Fibroblast of peridontal ligament (primary cell): ENCODE data around the gene PHACTR3.

Experiments
- DNase-seq: peaks from one replicate; pipeline ENCODE4 v3.0.0-alpha.2; 2010; ENCODE audit errors: extremely low read depth

The PHACTR3 gene

DNA sequence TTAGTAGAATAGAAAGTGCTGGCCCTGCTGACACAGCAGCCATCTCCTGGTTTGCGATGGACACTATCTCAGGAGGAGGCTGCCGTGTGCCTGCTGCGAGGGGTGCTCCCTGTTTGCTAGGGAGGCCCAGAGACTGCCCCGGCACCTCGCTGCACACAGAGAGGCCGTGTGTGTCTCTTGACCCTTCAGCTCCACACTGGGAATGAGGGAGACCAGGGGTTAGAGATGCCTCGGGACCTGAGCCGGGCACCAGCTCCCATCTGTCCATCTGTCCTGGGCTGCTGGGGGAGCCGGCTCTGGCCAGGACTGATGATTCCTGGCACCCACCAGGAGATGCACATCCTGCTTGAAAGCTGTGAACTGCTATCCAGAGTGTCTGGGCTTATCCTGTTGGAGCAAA, 18.2 kb downstream of the PHACTR3 start:
- no peak for DNase-seq

- no peak for DNase-seq
Observed at GRCh38 chr20:59623133-59623532, 18.8 kb downstream of the PHACTR3 start.

GRCh38 chr20:59623583-59623982, 19.2 kb downstream of the PHACTR3 start:
- no peak for DNase-seq

- no peak for DNase-seq
Observed at GRCh38 chr20:59624401-59624800, 20.1 kb downstream of the PHACTR3 start.

GRCh38 chr20:59625214-59625922, 21.0 kb downstream of the PHACTR3 start:
- DNase-seq: no peak

GRCh38 chr20:59627298-59627697, 23.0 kb downstream of the PHACTR3 start:
- DNase-seq: no peak

- DNase-seq: no peak
Observed at GRCh38 chr20:59628171-59628570, 23.8 kb downstream of the PHACTR3 start.

GRCh38 chr20:59629141-59630045, 25.1 kb downstream of the PHACTR3 start:
- DNase-seq: no peak

GRCh38 chr20:59630526-59630925, 26.2 kb downstream of the PHACTR3 start:
- DNase-seq: no peak

GRCh38 chr20:59631751-59632540, 27.6 kb downstream of the PHACTR3 start:
- DNase-seq: no peak

GRCh38 chr20:59632541-59633113, 28.3 kb downstream of the PHACTR3 start:
- no peak for DNase-seq

- DNase-seq: no peak
Observed at GRCh38 chr20:59633656-59634251, 29.4 kb downstream of the PHACTR3 start.

- no peak for DNase-seq
Observed at GRCh38 chr20:59634435-59635005, 30.2 kb downstream of the PHACTR3 start.

GRCh38 chr20:59636766-59637370, 32.5 kb downstream of the PHACTR3 start:
- no peak for DNase-seq

DNA sequence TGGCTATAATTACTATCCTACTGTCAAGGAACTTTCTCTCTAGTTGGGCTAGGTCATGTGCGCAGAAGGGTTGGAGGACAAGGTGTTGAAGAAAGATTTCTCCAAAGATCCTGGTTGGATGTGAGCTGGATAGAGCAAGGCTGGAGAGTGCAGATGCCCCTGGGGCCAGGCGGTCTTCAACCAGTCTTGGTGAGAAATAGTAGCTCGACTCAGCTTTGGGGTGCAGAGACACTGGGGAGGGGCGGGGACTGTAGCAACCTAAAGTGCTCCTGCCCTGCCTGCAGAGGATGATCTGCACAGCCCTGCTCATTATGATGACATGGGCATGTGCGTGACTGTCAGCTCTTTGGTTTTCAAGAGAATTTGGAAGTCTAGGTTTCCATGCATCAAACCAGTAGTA, 35.9 kb downstream of the PHACTR3 start:
- DNase-seq: no peak

DNA sequence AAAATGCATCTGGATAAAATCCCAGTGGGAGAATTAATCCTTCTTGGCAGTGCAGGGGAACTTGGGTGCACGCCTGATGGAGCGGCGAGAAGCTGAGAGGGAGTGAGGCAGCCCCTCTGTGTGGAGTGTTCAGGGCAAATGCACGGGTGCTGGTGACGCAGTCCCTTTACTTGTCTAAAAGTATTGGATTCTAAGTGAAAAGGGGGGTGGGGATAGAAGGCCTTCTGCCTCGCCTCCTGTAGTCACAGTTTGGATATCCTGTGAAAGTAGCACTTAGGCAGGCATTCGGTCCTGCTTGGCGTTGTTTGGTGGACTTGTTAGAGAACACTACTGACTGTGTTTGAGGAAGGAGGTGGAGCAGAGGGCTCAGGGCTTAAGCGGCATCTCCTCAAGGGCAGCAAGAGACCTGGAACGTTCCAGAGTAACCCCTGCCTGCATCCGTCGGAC, 39.3 kb downstream of the PHACTR3 start:
- DNase-seq: no peak

GRCh38 chr20:59644371-59644939, 40.1 kb downstream of the PHACTR3 start:
- no peak for DNase-seq

DNA sequence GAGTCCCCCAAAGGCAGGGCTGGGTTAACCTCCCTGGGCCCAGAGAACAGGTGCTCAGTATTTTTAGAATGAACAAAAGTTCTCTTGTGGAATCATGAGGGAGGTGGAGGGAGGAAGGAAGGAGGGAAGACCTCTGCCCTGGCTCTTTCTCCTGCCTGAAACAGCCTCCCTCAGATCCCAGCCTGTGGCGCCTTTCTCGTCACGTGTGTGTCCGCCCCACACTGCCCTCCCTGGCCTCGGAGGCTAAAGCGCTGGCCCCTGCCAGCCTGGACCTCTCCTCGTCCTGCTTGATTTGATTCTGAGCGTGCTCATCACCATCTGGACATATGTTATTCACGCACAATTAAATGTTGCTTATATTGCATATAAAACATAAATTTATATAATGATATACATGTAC, 40.9 kb downstream of the PHACTR3 start:
- DNase-seq: no peak

- DNase-seq: no peak
Observed at GRCh38 chr20:59645761-59646171, 41.4 kb downstream of the PHACTR3 start.

GRCh38 chr20:59646487-59646886, 42.1 kb downstream of the PHACTR3 start:
- DNase-seq: no peak
